ENCODE results near the gene AOPEP.
A peak's percentile ranks its signal among the peaks of the same experiment; 100 is the strongest.

Gene AOPEP

DNA sequence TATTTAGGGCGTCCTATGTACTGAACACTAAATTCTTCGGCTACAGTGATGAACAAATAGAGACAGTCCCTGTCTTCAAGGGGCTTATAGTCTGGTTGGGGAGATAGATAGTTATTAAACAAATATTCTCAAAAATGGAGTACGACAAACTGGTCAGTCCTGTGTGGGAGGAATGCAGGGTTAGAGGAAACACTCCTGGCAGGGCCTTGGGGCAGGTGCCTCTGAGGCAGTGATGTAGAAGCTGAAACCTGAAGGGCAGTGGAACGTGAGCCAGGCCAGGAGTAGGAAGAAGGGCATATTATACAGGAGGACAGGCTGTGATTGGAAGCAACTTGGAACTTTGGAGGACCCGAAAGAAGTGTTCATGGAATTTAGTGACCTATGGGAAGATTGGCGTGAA, 133.4 kb downstream of the AOPEP start:
- no peak overlapping the region for H3K4me3 ChIP-seq (ENCODE audit: low read length)
- H3K9me3 ChIP-seq (ENCODE audit: insufficient read depth, low read length) = no peaks in the 10 kb centered on the region

GRCh38 chr9:94860678-94861588, 134.4 kb downstream of the AOPEP start:
- peak overlapping the region; percentile 81 for H3K4me2 ChIP-seq (ENCODE audit: low read length)
- peaks cover 11% of the 10 kb centered on the region for H4K20me1 ChIP-seq (ENCODE audit: insufficient read depth, low read length)
- no peaks in the 10 kb centered on the region for H3K79me2 ChIP-seq (ENCODE audit: low read length)
- peaks cover 17% of the 10 kb centered on the region for H3K4me1 ChIP-seq (ENCODE audit: low read length)
- no peak overlapping the region for H2AFZ ChIP-seq (ENCODE audit: low read depth, low read length)
- peak overlapping the region; percentile 56 for H3K4me3 ChIP-seq (ENCODE audit: low read length)
- H3K27ac ChIP-seq (ENCODE audit: low read length) = no peak overlapping the region
- H3K27me3 ChIP-seq (ENCODE audit: low read depth, low read length) = no peaks in the 10 kb centered on the region
- H3K36me3 ChIP-seq (replicated peaks; ENCODE audit: low read depth, low read length) = peaks cover 5% of the 10 kb centered on the region
- no peaks in the 10 kb centered on the region for H3K9me3 ChIP-seq (ENCODE audit: insufficient read depth, low read length)
- H3K9ac ChIP-seq (ENCODE audit: low read length) = peak overlapping the region; percentile 2; the same call in 1 of the 2 replicates
- TF ChIP-seq EZH2phosphoT487 (IDR thresholded peaks at IDR 0.05; ENCODE audit: low read depth) = no peak
- no peak for TF ChIP-seq CTCF (IDR thresholded peaks at IDR 0.05; ENCODE audit: low read depth, low read length)

More for the DNA sequence above, 133.4 kb downstream of the AOPEP start:
- H3K36me3 ChIP-seq (replicated peaks; ENCODE audit: low read depth, low read length) = peaks cover 5% of the 10 kb centered on the region
- H3K4me2 ChIP-seq (ENCODE audit: low read length) = no peak overlapping the region
- no peak overlapping the region for H2AFZ ChIP-seq (ENCODE audit: low read depth, low read length)
- no peak overlapping the region for H3K9ac ChIP-seq (ENCODE audit: low read length)
- peaks cover 11% of the 10 kb centered on the region for H4K20me1 ChIP-seq (ENCODE audit: insufficient read depth, low read length)
- no peak overlapping the region for H3K27ac ChIP-seq (ENCODE audit: low read length)
- H3K27me3 ChIP-seq (ENCODE audit: low read depth, low read length) = no peaks in the 10 kb centered on the region
- TF ChIP-seq EZH2phosphoT487 (IDR thresholded peaks at IDR 0.05; ENCODE audit: low read depth) (no peak), CTCF (IDR thresholded peaks at IDR 0.05; ENCODE audit: low read depth, low read length) (no peak)
- H3K79me2 ChIP-seq (ENCODE audit: low read length) = no peaks in the 10 kb centered on the region
- H3K4me1 ChIP-seq (ENCODE audit: low read length) = peaks cover 17% of the 10 kb centered on the region

GRCh38 chr9:94861589-94862272, 135.2 kb downstream of the AOPEP start:
- no peaks in the 10 kb centered on the region for H3K9me3 ChIP-seq (ENCODE audit: insufficient read depth, low read length)
- no peaks in the 10 kb centered on the region for H3K79me2 ChIP-seq (ENCODE audit: low read length)
- H3K27ac ChIP-seq (ENCODE audit: low read length) = no peak overlapping the region
- H3K27me3 ChIP-seq (ENCODE audit: low read depth, low read length) = no peaks in the 10 kb centered on the region
- H3K4me2 ChIP-seq (ENCODE audit: low read length) = peak overlapping the region; percentile 81
- H3K9ac ChIP-seq (ENCODE audit: low read length) = no peak overlapping the region
- no peak overlapping the region for H3K4me3 ChIP-seq (ENCODE audit: low read length)
- TF ChIP-seq EZH2phosphoT487 (IDR thresholded peaks at IDR 0.05; ENCODE audit: low read depth) (no peak), CTCF (IDR thresholded peaks at IDR 0.05; ENCODE audit: low read depth, low read length) (no peak)
- peaks cover 11% of the 10 kb centered on the region for H4K20me1 ChIP-seq (ENCODE audit: insufficient read depth, low read length)
- peaks cover 5% of the 10 kb centered on the region for H3K36me3 ChIP-seq (replicated peaks; ENCODE audit: low read depth, low read length)
- no peak overlapping the region for H2AFZ ChIP-seq (ENCODE audit: low read depth, low read length)
- peaks cover 17% of the 10 kb centered on the region for H3K4me1 ChIP-seq (ENCODE audit: low read length)

- no peaks in the 10 kb centered on the region for H3K9me3 ChIP-seq (ENCODE audit: insufficient read depth, low read length)
- no peaks in the 10 kb centered on the region for H3K36me3 ChIP-seq (replicated peaks; ENCODE audit: low read depth, low read length)
- H3K4me2 ChIP-seq (ENCODE audit: low read length) = no peak overlapping the region
- no peak overlapping the region for H3K9ac ChIP-seq (ENCODE audit: low read length)
- H3K4me1 ChIP-seq (ENCODE audit: low read length) = peaks cover 17% of the 10 kb centered on the region
- peaks cover 11% of the 10 kb centered on the region for H4K20me1 ChIP-seq (ENCODE audit: insufficient read depth, low read length)
- no peak overlapping the region for H3K27ac ChIP-seq (ENCODE audit: low read length)
- H3K27me3 ChIP-seq (ENCODE audit: low read depth, low read length) = no peaks in the 10 kb centered on the region
- H2AFZ ChIP-seq (ENCODE audit: low read depth, low read length) = no peak overlapping the region
- no peak for TF ChIP-seq EZH2phosphoT487 (IDR thresholded peaks at IDR 0.05; ENCODE audit: low read depth)
- TF ChIP-seq CTCF (IDR thresholded peaks at IDR 0.05; ENCODE audit: low read depth, low read length) = no peak
- no peaks in the 10 kb centered on the region for H3K79me2 ChIP-seq (ENCODE audit: low read length)
- H3K4me3 ChIP-seq (ENCODE audit: low read length) = no peak overlapping the region
Measured at GRCh38 chr9:94864196-94864595, 137.7 kb downstream of the AOPEP start.

Measured in OCI-LY3 (cell line).